Non-pigmented ciliary epithelial cell (primary cell): ENCODE data around the gene RNF213.
A peak's percentile ranks its signal among the peaks of the same experiment; 100 is the strongest.

Experiments
- DNase-seq: peaks from one replicate; pipeline ENCODE4 v3.0.0-alpha.2; 2010; ENCODE audit warnings: low read depth

The RNF213 gene

GRCh38 chr17:80260791-80261158 lies at the start of gene RNF213:
Gene RNF213 (plus strand): TSS chr17:80260852. CDS start chr17:80263682, 2,830 bp downstream.
- no peak for DNase-seq

GRCh38 chr17:80212109-80212508 lies 48.5 kb upstream of the RNF213 start:
- DNase-seq: no peak

- no peak for DNase-seq
Measured at GRCh38 chr17:80212511-80212910, 48.1 kb upstream of the RNF213 start.

GRCh38 chr17:80212962-80213642 lies 47.5 kb upstream of the RNF213 start:
- DNase-seq: no peak

- no peak for DNase-seq
Measured at GRCh38 chr17:80213643-80213975, 47.0 kb upstream of the RNF213 start.

GRCh38 chr17:80214012-80214877 lies 46.4 kb upstream of the RNF213 start:
- no peak for DNase-seq

- DNase-seq: no peak
Measured at GRCh38 chr17:80214878-80215210, 45.8 kb upstream of the RNF213 start.

- no peak for DNase-seq
Measured at GRCh38 chr17:80216473-80217456, 43.9 kb upstream of the RNF213 start.

GRCh38 chr17:80217703-80218362 lies 42.8 kb upstream of the RNF213 start:
- no peak for DNase-seq

GRCh38 chr17:80218391-80218790 lies 42.3 kb upstream of the RNF213 start:
- no peak for DNase-seq

GRCh38 chr17:80219013-80219762 lies 41.5 kb upstream of the RNF213 start:
- peak; percentile 19 for DNase-seq

- DNase-seq: no peak
Measured at GRCh38 chr17:80219763-80220053, 40.9 kb upstream of the RNF213 start.

GRCh38 chr17:80220054-80220735 lies 40.5 kb upstream of the RNF213 start, which contains the start of the genes SGSH and SLC26A11:
Gene SGSH (minus strand): TSS chr17:80220333. CDS start chr17:80220313, 20 bp downstream.
Gene SLC26A11 (plus strand): TSS chr17:80220427. CDS start chr17:80221561, 1,134 bp downstream.
- DNase-seq: no peak

- DNase-seq: no peak
Measured at GRCh38 chr17:80220736-80221215, 39.9 kb upstream of the RNF213 start.

- no peak for DNase-seq
Measured at GRCh38 chr17:80221351-80222105, 39.1 kb upstream of the RNF213 start.

- DNase-seq: no peak
Measured at GRCh38 chr17:80222376-80223141, 38.1 kb upstream of the RNF213 start.

- no peak for DNase-seq
Measured at GRCh38 chr17:80223142-80223815, 37.4 kb upstream of the RNF213 start.

- no peak for DNase-seq
Measured at GRCh38 chr17:80223838-80224497, 36.7 kb upstream of the RNF213 start.
